IPS-NIHi11 (cell line): ENCODE results near the gene SERPINH1.

Source experiments
- DNase-seq: peaks from one replicate; pipeline ENCODE4 v3.0.0; 2012; ENCODE audit warnings: mixed read lengths, low spot score

Gene SERPINH1

DNA sequence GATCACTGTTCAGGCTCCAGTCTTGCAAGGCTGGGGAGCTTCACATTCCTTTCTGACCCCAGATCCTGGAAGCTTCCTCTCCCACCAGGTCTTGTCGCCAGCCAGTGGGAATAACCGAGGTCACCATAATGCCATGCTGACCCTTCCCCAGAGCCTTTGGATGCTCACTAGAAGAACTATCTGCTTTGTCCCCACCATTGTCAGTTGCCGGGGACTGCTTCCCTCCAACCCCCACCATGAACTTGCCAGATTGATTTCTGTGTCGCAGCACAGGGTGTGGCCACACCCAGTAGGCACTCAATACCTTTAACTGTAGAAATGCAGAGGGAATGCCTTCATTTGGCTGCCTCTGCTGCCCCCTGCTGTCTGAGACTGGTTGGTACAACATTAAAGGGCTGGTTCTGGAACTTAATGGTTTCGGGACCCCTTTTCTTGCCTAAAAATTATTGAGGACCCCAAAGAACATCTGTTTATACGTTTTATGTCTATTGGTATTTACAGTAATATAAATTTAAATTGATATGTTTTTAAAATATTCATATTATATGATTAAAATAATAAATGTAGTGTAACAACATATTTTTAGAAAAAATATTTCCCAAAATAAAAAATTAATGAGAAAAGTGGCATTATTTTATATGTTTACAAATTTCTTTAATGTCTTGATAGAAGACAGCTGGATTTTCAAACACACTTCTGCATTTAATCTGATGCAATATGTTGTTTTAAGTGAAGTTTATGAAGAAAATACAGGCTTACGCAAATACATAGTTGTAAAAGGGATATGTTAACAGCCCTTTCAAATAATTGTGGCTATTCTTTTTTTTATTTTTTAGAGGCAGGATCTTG lies 29.6 kb upstream of the SERPINH1 start:
- peak; percentile 82 for DNase-seq

DNA sequence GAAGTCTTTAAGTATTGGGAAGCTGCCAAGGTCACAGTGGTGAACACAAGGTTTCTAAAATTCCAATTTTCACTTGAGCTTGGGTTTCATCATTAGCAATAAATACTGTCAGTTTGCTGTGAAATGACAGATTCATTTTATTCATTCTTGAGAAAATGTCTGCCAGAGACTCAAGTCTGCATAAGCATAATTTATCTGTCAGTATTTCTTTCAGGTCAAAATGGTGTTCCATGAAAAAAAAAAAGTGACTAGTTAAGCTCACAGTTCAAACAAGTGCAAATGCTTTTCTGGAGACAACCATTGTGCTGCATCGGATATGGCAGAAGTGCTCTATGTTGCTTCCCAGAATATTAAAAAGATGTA lies 28.2 kb upstream of the SERPINH1 start:
- no peak for DNase-seq

DNA sequence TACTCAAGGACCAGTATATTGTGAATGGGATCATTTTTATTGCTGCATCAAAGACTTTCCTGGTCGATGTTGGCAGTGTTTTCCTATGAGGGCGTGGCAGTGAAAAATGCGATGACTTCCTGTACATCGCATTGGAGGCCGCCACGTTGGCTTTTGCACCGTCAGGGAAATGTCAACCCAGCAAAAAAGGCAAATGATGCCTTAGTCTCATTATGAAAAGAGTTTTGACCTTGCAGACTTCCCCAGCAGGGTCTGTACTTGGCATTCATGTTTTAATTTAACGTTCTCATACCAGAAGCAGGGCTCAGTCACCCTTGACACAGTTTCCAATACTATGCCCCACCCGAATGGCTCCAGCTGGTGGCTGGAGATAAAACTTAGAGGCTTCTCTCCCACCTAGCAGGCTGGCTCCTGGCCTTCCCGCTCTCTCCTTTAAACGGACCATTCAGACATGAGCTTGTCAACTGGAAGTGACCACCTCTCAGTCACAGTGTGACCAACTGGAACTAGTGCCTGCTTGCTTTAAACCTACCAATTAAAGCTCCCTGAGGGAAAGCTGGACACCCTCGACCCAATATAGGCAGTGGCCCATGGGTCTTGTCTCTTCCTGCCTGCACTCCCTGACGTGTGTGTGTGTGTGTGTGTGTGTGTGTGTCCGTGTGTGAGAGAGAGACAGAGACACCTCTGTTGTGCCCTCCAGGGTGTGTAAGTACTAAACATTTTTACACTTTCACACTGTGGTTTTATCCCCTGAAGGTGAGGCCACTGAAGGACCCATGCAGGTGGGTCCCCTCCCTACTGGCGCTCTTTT lies 27.6 kb upstream of the SERPINH1 start:
- DNase-seq, result no peak

DNA sequence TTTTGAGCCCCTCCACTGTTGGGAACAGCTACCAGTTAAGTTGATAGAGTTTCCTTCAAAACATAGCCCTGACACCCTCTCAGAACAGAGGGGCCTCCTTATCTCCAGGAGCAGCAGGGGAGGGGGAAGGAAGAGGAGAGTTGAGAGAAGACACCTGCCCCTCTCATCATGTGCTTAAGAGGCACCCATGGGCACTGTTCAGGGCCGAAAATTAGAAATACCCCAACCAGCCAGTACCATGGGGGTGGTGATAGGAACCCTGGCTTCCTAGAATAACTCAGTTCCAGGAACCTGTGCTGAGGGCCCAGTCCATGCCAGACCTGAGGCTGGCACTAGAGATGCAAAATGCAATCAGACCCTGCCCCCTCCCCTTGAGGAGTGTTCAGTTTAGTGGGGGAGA lies 27.0 kb upstream of the SERPINH1 start:
- no peak for DNase-seq

DNA sequence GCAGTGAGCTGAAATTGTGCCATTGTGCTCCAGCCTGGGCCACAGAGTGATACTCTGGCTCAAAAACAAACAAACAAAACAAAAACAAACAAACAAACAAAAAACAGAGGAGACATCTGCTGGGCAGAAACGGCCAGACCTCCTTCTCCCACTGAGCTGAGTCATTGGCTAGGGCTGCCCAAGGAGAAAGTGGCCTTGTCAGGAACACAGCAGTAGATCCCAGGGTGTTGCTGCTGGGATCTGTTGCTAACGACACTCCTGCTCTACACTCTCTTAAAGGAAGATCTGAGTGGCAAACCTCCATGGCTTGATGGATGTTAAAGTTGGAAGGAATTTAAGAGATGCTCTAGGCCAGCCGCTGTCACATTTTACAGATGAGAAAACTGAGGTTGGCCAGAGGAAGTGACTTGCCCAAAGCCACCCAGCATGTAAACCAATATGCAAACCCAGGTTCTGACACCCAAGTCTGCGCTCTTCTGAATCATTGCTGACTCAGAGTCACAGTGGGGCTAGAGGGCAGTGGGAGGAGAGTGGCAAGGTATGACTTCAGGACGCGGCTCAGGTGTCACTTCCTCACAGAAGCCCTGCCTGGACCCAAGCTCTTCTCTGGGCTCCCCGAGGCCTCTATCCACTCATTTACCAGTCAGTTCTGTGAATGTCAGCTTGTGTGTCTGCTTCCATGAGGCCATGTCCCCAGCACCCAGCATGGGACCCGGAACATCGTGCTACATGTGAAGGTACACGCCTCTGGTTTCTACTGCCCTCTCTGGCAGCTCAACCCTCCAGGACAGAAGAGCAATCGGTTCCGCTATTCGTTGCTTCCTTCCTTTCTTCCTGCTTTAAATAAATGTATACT lies 25.0 kb upstream of the SERPINH1 start:
- no peak for DNase-seq

DNA sequence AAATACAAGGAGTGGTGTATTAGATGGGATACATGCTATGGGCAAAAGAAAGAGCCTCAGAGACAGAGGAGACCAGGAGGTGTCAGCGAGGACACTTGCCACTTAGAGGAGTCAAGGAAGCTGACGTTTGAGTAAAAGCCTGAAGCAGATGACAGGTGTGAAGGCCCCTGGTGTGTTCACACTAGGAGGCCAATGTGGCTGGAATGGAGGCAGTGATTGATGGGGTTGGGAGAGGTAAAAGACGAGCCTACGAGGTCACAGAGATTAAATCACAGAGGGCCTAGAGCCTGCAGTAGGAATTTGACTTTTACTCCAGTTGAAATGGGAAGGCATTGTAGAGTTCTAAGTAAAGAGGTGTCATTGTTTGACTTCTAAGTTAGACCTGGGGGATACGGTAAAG lies 24.3 kb upstream of the SERPINH1 start:
- DNase-seq, result no peak

DNA sequence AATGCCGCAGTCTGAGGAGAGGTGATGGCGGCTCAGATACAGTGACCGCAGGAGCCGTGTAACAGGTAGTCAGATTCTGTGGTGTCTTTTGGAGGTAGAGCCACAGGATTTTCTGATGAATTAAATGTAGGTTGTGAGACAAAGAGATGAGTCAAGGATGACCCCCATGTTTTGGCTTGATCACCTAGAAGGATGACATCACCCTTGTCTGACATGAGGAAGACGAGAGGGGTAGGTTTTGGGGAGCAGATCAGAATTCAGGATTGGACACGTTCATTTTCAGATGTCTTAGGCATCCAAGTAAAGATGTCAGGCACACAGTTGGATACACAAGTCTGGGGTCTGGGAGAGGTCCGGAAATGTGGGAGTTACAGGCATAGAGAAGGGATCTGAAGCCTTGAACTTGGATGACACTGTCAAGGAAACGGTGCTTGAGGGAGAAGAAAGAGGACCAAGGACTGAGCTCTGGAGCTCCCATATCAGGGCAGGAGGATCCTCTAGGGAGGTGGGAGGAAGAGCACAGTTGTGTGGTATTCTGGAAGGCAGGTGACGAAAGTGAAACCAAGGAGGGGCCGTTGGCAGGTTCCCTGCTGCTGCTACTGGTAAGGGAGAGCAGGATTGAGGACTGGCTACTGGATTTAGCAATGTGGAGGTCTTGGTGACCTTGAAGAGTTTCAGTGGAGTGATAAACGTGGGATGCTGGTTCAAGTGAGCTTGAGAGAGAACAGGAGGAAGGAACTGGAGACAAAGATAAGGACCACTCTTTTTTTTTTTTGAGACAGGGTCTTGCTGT lies 23.7 kb upstream of the SERPINH1 start:
- no peak for DNase-seq

DNA sequence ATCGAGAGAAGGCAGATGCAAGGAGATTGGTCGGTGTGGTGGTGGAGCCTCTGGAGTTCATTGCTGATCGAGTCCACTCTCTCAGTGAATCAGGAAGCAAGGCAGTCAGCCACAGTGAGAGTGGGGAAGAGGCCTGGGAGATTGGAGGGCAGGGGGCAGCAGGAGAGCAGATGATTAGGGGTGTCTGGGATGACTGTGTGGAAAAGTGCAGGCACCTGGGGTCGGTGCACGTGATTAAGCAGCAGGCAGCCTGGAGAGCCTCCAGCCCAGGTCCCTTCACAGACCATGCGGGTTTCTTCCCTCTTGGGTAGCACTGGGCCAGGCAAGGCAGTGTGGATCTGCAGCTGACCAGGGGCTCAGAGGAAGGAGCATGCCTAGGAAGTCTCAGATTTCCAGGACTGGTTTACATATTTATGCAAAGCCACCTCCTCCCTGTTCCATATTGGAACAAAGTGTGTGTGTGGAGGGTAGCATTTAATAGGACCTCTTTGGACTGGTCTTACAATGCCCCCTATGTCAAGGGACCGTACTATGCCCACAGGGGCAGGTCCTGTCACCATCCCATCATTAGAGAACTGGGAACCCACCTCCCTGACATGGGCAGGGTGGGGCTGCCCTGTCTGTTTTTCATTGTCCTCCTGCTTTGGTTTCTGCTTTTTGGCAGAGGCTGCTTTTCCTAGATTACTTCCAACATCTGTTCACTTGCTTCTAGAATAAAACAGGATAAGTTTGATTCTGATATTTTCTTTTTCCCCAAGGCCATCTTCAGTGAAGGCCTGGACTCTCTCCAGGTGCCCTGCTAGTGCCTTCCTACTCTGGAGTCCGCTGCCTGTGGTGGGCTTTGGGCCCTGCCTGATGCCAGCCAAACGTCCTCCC lies 22.4 kb upstream of the SERPINH1 start:
- no peak for DNase-seq

DNA sequence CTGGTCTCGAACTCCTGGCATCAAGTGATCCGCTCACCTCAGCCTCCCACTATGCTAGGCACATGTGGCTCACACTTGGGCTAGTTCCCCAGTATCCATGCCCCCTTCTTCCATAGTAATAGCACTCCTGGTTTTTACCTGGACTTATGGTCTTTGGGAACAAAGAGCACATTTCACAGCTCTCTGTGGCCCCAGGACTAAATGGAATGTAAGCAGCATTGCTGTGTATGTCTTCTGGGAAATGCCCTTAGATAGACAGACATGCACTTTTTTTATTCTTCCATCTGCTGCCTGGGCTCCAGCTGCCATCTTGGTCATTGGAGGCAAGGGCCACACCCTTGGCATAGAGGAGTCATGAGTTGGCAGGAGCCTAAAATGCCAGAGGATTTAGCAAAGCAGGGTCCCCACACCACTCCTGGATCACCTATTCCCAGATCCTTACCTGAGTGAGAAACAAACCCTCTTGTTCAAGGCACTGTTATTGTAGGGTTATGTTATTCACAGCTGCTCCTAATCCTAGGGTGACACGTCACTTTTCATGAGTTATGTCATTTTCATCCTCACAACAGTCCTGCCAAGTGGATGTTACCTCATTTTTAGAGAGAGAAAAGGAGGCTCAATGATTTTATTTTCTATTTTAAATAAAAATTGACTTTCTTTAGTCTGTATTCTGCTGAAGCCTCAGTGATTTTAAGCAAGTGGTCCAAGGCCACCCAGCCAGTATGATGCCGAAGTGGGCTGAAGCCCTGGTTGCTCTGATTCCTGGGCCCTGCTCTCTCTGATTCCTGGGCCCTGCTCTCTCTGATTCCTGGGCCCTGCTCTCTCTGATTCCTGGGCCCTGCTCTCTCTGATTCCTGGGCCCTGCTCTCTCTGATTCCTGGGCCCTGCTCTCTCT lies 20.6 kb upstream of the SERPINH1 start:
- no peak for DNase-seq

DNA sequence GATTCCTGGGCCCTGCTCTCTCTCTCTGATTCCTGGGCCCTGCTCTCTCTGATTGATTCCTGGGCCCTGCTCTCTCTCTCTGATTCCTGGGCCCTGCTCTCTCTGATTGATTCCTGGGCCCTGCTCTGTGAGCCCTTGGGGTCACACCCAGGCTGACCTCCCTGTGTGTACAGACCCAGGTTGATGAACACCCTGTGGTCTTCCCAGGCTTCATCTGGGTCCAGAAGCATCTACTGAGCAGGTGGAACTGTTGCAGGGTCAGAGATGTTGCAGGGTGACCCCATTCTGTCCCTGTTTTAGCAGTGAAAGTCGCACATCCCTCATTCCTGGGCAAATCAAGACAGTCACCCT lies 20.0 kb upstream of the SERPINH1 start:
- no peak for DNase-seq

DNA sequence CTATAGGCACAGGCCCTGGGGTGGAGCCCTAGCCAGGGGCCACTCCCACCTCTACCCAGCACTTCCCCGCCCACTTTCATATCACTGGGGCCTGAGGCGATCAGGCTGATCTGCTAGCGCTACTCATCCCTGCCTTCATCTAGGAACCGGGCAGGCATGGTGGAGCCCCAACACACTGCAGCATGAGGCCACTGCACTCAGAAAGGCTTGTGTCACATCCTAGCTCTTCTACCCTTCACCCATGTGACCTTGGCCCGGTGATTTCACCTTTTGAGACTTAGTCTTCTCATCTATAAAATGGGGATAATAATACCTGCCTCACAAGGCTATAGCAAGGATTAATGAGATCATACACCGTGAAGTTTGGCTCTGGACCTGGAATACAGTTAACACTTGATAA lies 18.2 kb upstream of the SERPINH1 start:
- DNase-seq, result no peak

DNA sequence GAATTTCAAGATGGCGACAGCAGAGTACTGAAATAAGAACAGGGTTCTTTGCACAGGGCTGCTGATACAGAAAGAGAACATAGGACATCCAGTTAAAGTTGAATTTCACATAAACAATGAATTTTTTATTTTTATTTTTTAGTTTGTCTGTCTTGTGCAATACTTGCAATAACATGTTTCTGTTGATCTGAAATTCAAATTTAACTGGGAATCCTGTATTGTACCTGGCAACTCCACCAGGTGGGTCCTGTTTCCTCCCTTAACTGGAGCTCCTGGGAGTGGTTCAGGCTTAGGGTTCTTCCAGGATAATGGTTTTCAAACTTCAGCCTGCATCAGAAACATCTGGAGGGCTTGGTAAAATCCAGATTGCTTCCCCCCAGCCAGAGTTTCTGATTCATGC lies 14.9 kb upstream of the SERPINH1 start:
- no peak for DNase-seq

DNA sequence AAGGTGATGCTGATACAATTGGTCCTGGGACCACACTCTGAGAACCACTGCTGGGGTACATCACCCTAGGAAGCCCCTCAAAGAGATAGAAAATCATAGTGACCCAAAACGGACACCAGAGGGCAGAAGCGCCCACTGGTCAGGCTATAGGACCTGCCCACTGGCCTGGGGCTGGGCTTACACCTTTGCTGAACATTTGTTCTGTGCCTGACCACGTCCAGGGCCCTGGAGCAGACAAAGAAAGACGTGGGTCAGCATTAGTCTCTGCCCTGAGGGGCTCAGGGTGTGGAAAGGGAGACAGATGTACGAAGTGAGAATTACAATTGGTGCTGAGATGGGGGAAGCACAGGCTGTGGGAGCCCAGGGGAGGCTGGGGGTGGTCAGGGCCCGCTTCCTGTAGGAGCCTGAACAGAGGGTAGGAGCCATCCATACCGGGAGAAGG lies 14.4 kb upstream of the SERPINH1 start:
- DNase-seq, result peak; percentile 92

DNA sequence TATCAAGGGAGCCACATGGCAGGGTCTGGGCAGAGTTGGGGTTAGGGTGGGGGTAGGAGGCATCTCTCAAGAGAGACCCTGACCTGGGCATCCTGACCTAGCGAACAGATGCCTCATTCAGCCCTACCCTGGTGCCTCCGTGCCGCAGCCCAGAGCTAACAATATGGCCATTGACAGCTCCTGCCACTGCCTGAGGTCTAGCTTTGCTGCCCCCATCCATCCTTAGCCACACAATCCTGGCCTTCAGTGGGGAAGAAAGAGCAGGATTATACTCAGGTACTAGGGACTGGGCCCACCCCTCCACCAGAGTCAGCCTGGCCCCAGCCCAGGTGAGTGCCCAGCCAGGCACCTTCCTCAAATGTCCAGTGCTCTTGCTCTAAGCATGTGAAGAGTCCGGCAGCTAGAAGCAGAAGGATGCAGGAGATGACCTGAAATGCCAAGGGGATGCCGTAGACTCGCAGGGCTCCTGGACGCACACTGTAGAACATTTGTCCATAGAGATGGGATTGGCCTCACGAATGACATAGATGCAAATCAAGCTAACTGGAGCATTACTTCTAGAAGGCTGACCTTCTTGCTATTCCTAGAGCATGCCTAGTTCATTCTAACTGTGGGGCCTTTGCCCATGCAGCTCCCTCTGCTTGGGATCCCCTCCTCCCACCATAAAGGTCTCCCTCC lies 13.3 kb upstream of the SERPINH1 start:
- DNase-seq, result no peak

DNA sequence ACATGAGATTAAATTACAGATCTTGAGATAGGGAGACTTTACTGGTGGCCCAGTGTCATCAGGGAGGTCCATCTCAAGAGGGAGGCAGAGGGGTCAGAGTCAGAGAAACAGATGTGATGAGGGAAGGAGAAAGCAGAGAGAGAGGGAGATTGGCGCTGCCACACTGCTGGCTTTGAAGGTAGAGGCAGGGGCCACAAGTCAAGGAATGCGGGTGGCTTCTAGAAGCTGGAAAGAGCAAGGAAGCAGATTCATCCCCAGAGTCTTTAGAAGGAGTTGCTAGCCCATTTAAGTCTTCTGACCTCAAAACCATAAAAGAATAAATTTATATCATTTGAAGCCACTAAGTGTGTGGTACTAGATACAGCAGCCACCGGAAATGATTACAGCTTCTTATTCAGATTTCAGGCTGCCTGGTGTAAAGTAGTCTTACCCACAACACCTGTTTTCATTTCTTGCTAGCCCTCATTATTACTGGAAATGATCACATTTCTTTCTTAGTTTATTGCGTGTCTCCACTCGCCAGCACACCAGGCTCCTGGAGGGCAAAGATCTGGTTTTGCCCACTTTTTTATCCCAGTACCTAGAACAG lies 12.6 kb upstream of the SERPINH1 start:
- no peak for DNase-seq

DNA sequence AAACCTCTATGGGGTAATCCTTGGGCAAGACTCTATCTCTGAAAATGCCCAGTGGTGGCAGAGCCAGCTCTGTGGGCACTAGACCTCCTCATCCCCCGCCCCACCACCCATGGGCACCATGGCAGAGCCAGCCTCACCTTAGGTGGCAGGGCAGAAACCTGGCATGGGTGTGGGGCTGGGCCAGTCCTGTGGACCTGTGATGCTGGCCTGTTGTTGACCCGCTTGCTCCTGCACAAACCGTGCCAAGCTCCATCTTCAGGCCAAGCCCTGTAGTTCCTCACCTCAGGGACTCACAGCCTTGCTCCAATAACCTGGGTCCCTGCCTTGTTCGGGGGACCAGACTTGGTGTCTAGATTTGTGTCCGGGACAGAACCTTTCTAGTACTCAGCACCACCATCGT lies 8.9 kb upstream of the SERPINH1 start:
- DNase-seq, result no peak

DNA sequence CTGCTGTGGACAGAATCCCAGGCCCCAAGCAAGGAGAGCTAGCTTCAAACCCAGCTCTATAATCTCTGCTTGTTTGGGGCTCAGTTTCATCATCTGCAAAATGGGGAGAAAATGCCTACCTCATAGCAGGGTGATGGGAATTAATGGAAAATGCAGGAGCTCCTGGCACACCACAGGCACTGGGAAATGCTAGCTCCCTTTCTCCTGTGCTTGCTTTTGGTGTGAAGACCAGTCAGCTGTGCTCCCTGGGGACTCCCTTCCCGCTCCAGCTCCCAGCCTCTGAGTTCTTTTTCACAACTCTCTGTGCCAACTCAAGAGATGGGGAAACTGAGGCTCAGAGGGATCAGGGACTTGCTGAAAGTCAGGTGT lies 8.2 kb upstream of the SERPINH1 start:
- no peak for DNase-seq

DNA sequence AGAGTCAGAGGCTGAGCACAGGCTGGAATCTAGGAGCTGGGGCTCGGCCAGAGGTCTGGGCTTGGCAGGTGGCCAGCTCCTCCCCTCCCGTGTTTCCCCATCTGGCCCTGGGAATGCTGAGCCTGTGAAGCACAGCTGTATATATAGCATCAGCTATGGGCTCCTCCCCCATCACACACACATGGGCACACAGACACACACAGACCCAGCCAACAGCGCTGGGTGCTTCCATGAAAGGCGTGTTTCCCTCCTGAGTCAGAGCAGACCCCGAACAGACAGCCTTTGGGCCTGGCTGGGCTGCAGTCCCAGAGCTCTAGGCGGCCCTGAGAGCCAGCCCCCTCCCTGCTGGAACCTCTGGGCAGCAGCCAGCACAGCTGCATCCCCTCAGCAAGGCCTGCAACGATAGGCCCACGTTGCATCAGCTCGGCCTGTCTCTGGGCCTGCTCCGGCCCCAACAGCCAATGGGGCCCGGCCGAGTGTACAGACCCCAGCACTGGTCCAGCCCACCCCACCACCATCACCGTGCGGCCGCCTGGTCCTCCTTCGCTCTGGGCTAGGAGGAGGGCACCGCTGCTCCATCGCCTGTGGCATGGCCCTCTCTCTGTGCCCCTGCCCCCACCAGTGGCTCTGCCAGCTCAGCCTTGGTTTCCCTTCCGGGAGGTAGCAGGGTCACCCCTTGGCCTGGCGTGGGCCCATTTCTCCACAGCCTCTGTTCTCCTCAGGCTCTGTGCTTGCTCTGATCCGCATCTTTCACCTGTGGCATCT lies 7.6 kb upstream of the SERPINH1 start:
- DNase-seq, result peak; percentile 81
